Measurements from ENCODE around the gene DLG5.

GRCh38 chr10:77789016-77789415, 137.5 kb downstream of the DLG5 start:
- TF ChIP-seq POLR2AphosphoS5 (IDR thresholded peaks at IDR 0.05; ENCODE audit: low read depth, low read length): no peak
- TF ChIP-seq SIN3A (IDR thresholded peaks at IDR 0.05; ENCODE audit: borderline replicate concordance, insufficient read depth, low read length): no peak
- TF ChIP-seq REST (IDR thresholded peaks at IDR 0.05; ENCODE audit: insufficient read depth in 1 of 2, low read depth in 2 of 2, low read length in 2 of 2): no peak
- no peak for TF ChIP-seq FOXP2 (optimal IDR thresholded peaks at IDR 0.05; ENCODE audit: borderline replicate concordance, extremely low read depth, extremely low read length, insufficient read depth)

All from PFSK-1 (cell line).